A673 (cell line): ENCODE measurements around the gene MGP.

Experiments used
- EZH2 ChIP-seq: fragments of 200-600 bp; sonication (generic); IDR thresholded peaks from 2 replicates; pipeline ENCODE4 v1.6.1; 2017; ENCODE audit warnings: borderline replicate concordance, low read depth, mild to moderate bottlenecking, mixed read lengths, antibody characterized with exemption, low read length; ENCODE audit not compliant: poor library complexity, severe bottlenecking
- TF ChIP-seq, protein P1 (sequence below): fragments of 300-800, 200-600 bp; sonication (generic); conservative IDR thresholded peaks from 2 replicates; pipeline ENCODE4 v1.5.1; 2017; ENCODE audit warnings: low read depth, mild to moderate bottlenecking, antibody characterized with exemption, low read length, moderate library complexity, mixed read lengths

DNA sequence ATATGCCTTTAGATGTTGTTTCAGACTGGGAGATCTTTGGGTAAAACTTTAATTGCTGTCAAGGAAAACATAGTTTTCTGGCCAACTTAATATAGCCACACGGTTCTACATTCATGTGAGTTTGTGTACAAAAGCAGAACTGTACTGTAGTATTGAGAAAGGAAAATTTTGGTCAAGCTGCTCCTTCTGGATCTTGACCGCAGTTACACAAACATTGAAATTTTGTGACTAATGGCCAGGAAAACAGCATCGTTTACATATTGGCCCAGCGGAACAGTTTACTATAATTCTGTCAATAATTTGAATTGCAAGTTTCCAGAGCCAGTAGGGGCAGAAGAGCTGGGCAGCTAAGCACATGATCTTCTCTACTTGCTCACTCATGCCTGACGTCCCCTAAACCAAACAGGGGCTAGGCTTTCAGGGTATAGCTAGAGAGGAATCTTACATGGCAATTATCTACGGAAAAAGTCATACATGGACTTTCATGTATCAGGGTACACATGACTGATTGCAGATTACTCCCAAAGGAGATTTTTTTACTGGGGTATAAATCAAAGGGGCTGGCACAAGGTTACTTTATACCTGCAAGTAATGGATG, 31.0 kb downstream of the MGP start:
- TF ChIP-seq, protein P1, sequence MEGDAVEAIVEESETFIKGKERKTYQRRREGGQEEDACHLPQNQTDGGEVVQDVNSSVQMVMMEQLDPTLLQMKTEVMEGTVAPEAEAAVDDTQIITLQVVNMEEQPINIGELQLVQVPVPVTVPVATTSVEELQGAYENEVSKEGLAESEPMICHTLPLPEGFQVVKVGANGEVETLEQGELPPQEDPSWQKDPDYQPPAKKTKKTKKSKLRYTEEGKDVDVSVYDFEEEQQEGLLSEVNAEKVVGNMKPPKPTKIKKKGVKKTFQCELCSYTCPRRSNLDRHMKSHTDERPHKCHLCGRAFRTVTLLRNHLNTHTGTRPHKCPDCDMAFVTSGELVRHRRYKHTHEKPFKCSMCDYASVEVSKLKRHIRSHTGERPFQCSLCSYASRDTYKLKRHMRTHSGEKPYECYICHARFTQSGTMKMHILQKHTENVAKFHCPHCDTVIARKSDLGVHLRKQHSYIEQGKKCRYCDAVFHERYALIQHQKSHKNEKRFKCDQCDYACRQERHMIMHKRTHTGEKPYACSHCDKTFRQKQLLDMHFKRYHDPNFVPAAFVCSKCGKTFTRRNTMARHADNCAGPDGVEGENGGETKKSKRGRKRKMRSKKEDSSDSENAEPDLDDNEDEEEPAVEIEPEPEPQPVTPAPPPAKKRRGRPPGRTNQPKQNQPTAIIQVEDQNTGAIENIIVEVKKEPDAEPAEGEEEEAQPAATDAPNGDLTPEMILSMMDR, result no peak
- TF ChIP-seq EZH2, result no peak
